Measurements from ENCODE around the gene FAM83G. TPM values are rescaled to one million over a fixed set of nuclear protein-coding genes. Genes with fewer than 3 reads are reported as not detected.

FAM83G gene
- total RNA-seq, 1 experiment from 2014 or later = 38.7 TPM

DNA sequence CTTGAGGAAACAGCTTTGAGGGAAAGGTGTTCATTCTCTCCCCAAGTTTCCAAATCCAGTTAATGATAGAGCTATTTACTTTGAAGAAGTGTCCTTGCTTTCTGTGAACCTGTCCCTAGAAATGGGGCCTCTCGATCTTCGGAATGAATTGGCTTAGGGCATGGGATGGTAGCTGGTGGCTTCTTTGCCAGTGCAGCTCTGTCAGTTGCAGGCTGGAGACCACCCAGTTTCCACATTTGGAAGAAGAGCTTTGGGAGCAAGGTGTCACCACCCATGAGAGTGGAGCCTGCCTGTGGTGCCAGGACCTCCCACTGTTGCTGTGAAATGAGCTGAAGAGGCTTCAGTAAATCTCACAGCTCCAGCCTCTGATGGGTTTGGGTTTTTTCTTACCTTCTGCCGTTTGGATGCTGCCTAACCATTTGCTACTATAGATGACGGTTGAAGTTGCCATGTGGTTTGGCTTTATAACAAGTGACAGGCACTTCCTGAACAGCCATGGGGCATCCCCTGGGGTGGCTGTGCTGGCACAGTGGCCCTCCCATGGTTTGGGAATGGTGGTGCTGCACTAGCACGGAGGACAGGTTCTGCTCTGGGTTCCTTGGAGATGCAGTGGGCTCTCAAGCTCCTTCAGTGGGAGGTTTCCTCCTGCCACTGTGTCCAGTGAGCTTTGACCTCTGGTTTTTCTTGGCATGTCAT lies 72.1 kb downstream of the FAM83G start:
- no peak overlapping the region for H3K23ac ChIP-seq (ENCODE audit: insufficient read length, low read depth, low read length)
- no peak for DNase-seq
- Mint-ChIP-seq H3K27ac (0 out of 7 replicates have a peak overlapping the region, but pooled peaks of 1 of the 3 experiments have one; percentile 70), H3K36me3 (ENCODE audit: insufficient read depth in 1 of 3, low read depth in 3 of 3) (peaks cover 18 to 31% (median 29%) of the 10 kb centered on the region in 3 experiments; a peak in 6 of 7 replicates), H3K4me1 (no peaks in the 10 kb centered on the region), H3K27me3 (ENCODE audit: low read depth) (peaks cover 4% of the 10 kb centered on the region), H3K9me3 (no peaks in the 10 kb centered on the region), H3K4me3 (no peak overlapping the region)
- no peaks in the 10 kb centered on the region for H4K20me1 ChIP-seq (ENCODE audit: control insufficient read depth, insufficient read depth, insufficient read length)
- H3K4me2 ChIP-seq (ENCODE audit: insufficient read depth, insufficient read length, low read length) = no peak overlapping the region
- H3K9me3 ChIP-seq (ENCODE audit: control insufficient read depth, low read depth, low read length) = no peaks in the 10 kb centered on the region
- no peak overlapping the region for H3K14ac ChIP-seq (ENCODE audit: insufficient read depth, low read length)
- no peak overlapping the region for H3K56ac ChIP-seq (ENCODE audit: insufficient read length, low read depth, low read length)
- H2BK12ac ChIP-seq (ENCODE audit: insufficient read length, low read depth, low read length) = no peak overlapping the region
- whole genome bisulfite sequencing (ENCODE audit: extremely low coverage, insufficient read length, low lambda C conversion rate) = no CpG with 5 or more reads among the region's 5 CpGs
- no peaks in the 10 kb centered on the region for H3K27me3 ChIP-seq (ENCODE audit: insufficient read depth, low read length)
- no peaks in the 10 kb centered on the region for H3K79me1 ChIP-seq (ENCODE audit: insufficient read depth, low read depth, low read length, poor library complexity, severe bottlenecking)
- H3K23me2 ChIP-seq (ENCODE audit: insufficient read length, low read depth, low read length, poor library complexity, severe bottlenecking) = no peaks in the 10 kb centered on the region
- no peak overlapping the region for H3K4ac ChIP-seq (ENCODE audit: low read depth, low read length)
- no peak overlapping the region for H2AFZ ChIP-seq (ENCODE audit: low read length)
- TF ChIP-seq, protein P1, sequence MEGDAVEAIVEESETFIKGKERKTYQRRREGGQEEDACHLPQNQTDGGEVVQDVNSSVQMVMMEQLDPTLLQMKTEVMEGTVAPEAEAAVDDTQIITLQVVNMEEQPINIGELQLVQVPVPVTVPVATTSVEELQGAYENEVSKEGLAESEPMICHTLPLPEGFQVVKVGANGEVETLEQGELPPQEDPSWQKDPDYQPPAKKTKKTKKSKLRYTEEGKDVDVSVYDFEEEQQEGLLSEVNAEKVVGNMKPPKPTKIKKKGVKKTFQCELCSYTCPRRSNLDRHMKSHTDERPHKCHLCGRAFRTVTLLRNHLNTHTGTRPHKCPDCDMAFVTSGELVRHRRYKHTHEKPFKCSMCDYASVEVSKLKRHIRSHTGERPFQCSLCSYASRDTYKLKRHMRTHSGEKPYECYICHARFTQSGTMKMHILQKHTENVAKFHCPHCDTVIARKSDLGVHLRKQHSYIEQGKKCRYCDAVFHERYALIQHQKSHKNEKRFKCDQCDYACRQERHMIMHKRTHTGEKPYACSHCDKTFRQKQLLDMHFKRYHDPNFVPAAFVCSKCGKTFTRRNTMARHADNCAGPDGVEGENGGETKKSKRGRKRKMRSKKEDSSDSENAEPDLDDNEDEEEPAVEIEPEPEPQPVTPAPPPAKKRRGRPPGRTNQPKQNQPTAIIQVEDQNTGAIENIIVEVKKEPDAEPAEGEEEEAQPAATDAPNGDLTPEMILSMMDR (conservative IDR thresholded peaks at IDR 0.05) = no peak
- H2AK5ac ChIP-seq (ENCODE audit: insufficient read length, low read length) = no peak overlapping the region
- no peak overlapping the region for H4K5ac ChIP-seq (ENCODE audit: insufficient read length, low read depth, low read length)
- H2BK5ac ChIP-seq (ENCODE audit: insufficient read length, low read length) = no peak overlapping the region
- no peak overlapping the region for H3K9ac ChIP-seq (ENCODE audit: extremely low read depth, insufficient read length, low read length)
- H2BK15ac ChIP-seq (ENCODE audit: low read depth, low read length) = no peak overlapping the region
- H3K4me1 ChIP-seq (ENCODE audit: insufficient read depth, low read length) = no peaks in the 10 kb centered on the region
- H4K8ac ChIP-seq (replicated peaks; ENCODE audit: insufficient read length, low read depth, low read length) = no peak overlapping the region
- no peaks in the 10 kb centered on the region for H3K79me2 ChIP-seq (ENCODE audit: insufficient read depth, low read length)
- H2BK120ac ChIP-seq (ENCODE audit: low read depth, low read length, poor library complexity, severe bottlenecking) = no peak overlapping the region
- H3K18ac ChIP-seq (ENCODE audit: insufficient read length, low read depth, low read length) = no peak overlapping the region
- no peak overlapping the region for H3K27ac ChIP-seq (ENCODE audit: insufficient read length, low read depth, low read length)
- no peak overlapping the region for H2BK20ac ChIP-seq (ENCODE audit: low read depth, low read length, poor library complexity, severe bottlenecking)
- H4K91ac ChIP-seq (ENCODE audit: insufficient read length, low read depth, low read length) = no peak overlapping the region
- H3T11ph ChIP-seq (ENCODE audit: low read length) = no peak overlapping the region
